GM18526 (cell line): Measurements from ENCODE around the gene KRTAP9-2.
"Not testable (repeated sequence)": the region's sequence is repeated elsewhere in the genome, so short reads cannot be mapped to it uniquely, and the experiment has no call there.

Experiments used
- POLR2A ChIP-seq: IDR thresholded peaks from 3 replicates; pipeline ENCODE4 v1.6.1; 2011; ENCODE audit not compliant: insufficient read length; ENCODE audit errors: extremely low read depth

KRTAP9-2 gene, protein sequence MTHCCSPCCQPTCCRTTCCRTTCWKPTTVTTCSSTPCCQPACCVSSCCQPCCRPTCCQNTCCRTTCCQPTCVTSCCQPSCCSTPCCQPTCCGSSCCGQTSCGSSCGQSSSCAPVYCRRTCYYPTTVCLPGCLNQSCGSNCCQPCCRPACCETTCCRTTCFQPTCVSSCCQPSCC

DNA sequence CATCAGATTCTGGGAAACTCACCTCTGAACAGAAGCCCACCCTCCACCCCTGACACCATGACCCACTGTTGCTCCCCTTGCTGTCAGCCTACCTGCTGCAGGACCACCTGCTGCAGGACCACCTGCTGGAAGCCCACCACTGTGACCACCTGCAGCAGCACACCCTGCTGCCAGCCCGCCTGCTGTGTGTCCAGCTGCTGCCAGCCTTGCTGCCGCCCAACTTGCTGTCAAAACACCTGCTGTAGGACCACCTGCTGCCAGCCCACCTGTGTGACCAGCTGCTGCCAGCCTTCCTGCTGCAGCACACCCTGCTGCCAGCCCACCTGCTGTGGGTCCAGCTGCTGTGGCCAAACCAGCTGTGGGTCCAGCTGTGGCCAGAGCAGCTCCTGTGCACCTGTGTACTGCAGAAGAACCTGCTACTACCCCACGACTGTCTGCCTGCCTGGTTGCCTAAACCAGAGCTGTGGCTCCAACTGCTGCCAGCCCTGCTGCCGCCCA lies at the start of gene KRTAP9-2:
Gene KRTAP9-2, plus strand, starts transcription at position 51 of the 498 bp plus-strand sequence. Its CDS starts 7 bp downstream, at position 58.
- TF ChIP-seq POLR2A = not testable (repeated sequence)

GRCh38 chr17:41176744-41177387 lies 49.6 kb upstream of the KRTAP9-2 start:
- TF ChIP-seq POLR2A = no peak

DNA sequence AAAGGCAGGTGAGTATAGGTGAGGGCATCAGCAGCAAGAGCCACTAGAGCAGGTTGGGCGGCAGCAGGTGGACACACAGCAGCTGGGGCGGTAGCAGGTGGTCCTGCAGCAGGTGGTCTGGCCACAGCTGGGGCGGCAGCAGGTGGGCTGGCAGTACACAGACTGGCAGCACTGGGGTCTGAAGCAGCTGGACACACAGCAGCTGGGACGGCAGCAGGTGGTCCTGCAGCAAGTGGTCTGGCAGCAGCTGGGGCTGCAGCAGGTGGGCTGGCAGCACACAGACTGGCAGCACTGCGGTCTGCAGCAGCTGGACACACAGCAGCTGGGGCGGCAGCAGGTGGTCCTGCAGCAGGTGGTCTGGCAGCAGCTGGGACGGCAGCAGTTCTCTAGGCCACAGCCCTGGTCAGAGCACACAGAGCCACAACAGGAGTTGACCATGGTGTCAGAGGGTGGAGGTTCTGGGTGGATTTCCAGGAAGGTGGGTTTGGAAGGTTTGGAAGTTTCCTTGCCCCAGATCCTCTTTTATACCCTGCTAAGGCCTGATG lies 48.6 kb upstream of the KRTAP9-2 start, which contains the start of gene KRTAP4-2:
Gene KRTAP4-2, minus strand, starts transcription at position 495 of the 545 bp plus-strand sequence. Its CDS starts 57 bp downstream, at position 438.
- TF ChIP-seq POLR2A = no peak

DNA sequence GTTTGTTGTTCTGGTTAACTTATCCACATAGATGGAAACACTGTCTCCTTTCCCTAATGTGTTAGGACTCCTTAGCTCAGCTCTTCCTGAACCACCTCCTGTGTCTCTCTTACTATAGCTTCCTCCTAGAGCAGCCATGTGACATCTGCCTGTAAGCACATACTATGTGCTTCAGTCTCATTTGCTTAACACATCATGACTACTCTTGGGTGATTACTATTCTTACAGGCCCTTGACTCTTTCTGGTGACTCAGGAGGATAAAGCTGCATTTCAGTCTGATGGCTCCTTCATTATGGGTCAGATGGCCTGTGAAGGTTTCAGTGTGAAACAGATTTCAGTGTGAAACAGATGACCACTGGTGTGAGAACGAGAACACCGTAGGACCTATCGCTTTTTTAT lies 48.1 kb upstream of the KRTAP9-2 start:
- no peak for TF ChIP-seq POLR2A

DNA sequence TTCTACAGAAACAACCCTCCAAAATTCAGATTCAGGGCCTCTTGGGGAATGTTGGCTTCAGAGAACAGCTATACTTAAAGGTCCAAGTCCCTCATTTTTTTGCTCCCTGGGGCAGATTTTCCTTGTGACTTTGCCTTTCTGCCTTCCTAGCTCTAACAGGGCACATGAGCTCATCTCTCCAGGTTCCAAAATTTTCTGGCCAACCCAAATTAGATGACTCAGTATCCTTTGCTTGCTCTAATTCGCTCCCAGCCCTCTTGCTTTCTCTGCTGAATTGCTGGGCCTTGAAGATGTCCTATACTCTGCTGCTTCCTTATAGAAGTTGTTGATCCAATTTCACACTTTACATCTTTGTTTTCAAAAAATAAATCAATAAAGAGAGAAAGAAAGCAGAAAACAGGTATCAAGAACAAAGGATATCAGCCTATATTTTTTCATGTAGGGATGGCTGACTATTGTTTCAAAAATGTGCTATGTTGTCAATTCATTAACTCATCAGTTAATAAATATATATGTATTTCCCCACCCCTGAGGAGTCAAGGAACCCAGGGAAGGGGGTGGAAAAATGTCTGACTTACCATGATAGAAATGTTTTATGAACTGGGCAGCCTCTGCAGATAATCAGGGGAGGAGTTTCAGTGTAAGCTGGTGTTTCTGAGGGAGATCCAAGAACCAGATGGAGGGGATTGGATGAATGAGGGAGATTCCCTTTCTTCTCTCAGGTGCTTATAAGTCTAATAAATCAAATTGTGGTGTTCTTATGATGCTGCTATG lies 47.4 kb upstream of the KRTAP9-2 start:
- TF ChIP-seq POLR2A = no peak

DNA sequence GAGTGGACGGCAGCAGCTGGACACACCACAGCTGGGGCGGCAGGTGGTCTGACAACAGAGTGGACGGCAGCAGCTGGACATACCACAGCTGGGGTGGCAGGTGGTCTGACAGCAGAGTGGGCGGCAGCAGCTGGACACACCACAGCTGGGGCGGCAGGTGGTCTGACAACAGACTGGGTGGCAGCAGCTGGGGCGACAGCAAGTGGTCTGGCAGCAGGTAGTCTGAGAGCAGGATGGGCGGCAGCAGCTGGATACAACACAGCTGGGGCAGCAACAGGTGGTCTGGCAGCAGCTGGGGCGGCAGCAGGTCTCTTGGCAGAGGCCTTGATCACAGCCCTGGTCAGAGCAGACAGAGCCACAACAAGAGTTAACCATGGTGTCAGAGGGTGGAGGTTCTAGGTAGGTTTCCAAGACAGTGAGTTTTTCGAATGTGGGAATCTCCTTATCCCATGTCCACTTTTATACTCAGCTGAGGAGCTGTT lies 41.9 kb upstream of the KRTAP9-2 start, which contains the start of gene KRTAP4-1:
Gene KRTAP4-1, minus strand, starts transcription at position 432 of the 482 bp plus-strand sequence. Its CDS starts 57 bp downstream, at position 375.
- no peak for TF ChIP-seq POLR2A

GRCh38 chr17:41185001-41185400 lies 41.4 kb upstream of the KRTAP9-2 start:
- no peak for TF ChIP-seq POLR2A

DNA sequence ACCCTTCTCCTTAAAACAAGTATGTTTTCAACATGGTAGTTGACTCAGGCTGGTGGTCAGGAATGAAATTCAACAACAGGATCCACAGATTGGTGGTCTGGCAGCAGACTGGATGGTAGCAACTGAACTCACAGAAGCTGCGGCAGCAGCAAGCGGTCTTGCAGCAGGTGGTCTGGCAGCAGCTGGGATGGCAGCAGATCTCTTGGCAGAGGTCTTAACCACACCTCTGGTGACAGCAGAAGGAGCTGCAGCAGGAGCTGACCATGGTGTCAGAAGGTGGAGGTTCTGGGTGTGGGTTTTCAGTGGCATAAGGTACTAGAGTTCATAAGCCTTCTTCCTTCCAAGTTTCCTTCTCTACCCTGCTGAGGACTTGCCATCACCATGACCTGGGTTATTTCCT lies 39.6 kb upstream of the KRTAP9-2 start:
- TF ChIP-seq POLR2A = no peak

DNA sequence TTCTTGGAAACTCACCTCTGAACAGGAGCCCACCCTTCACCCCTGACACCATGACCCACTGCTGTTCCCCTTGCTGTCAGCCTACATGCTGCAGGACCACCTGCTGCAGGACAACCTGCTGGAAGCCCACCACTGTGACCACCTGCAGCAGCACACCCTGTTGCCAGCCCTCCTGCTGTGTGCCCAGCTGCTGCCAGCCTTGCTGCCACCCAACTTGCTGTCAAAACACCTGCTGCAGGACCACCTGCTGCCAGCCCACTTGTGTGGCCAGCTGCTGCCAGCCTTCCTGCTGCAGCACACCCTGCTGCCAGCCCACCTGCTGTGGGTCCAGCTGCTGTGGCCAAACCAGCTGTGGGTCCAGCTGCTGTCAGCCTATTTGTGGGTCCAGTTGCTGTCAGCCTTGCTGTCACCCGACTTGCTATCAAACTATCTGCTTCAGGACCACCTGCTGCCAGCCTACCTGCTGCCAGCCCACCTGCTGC lies 36.6 kb upstream of the KRTAP9-2 start, which contains the start of gene KRTAP9-1:
Gene KRTAP9-1, plus strand, starts transcription at position 51 of the 482 bp plus-strand sequence. Its CDS starts 0 bp downstream, at position 51.
- not testable (repeated sequence) for TF ChIP-seq POLR2A

DNA sequence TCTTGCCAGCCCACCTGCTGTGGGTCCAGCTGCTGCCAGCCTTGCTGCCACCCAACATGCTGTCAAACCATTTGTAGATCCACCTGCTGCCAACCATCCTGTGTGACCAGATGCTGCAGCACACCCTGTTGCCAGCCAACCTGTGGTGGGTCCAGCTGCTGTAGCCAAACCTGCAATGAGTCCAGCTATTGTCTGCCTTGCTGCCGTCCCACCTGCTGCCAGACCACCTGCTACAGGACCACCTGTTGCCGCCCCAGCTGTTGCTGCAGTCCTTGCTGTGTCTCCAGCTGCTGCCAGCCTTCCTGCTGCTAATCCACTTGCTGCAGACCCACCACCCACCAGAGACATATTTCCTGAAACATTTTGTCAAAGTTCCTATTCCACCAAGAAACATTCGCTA lies 36.1 kb upstream of the KRTAP9-2 start:
- TF ChIP-seq POLR2A = no peak

DNA sequence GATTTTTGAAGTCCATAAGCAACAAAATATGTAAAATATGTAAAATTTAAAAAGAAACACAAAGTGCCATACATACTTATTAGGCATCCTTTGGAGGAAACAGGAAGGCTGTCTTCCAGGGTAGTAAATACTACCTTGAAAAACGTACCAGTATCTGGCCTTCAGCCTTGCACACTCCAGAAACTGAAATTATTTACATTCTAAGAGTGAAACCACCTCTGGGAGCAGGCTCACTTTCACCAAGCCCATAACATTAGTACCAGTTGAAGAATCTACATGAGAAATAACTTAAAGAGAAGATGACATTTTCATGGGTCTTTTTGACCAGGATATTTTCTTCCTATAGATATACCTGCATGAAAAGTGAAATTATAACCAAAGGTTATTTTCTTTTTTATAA lies 30.4 kb upstream of the KRTAP9-2 start:
- no peak for TF ChIP-seq POLR2A

GRCh38 chr17:41199421-41200078 lies 26.9 kb upstream of the KRTAP9-2 start:
- TF ChIP-seq POLR2A = no peak

GRCh38 chr17:41211845-41212466 lies 14.5 kb upstream of the KRTAP9-2 start:
- no peak for TF ChIP-seq POLR2A
